IPS-15b (cell line): ENCODE results near the gene TBC1D24.

Experiments used
- H3K27me3 ChIP-seq: one replicate; pipeline ENCODE4 v1.6.1; 2013; ENCODE audit warnings: low read length; ENCODE audit not compliant: control insufficient read depth, insufficient read depth
- H3K36me3 ChIP-seq: one replicate; pipeline ENCODE4 v1.6.1; 2013; ENCODE audit warnings: low read length; ENCODE audit not compliant: control insufficient read depth, insufficient read depth
- H3K4me1 ChIP-seq: one replicate; pipeline ENCODE4 v1.6.1; 2013; ENCODE audit warnings: mild to moderate bottlenecking, low read length; ENCODE audit not compliant: control insufficient read depth, insufficient read depth
- H3K4me3 ChIP-seq: one replicate; pipeline ENCODE4 v1.5.1; 2013; ENCODE audit warnings: low read depth, low read length
- H3K9ac ChIP-seq: one replicate; pipeline ENCODE4 v1.6.1; 2013; ENCODE audit warnings: low read depth, mild to moderate bottlenecking, low read length
- H3K9me3 ChIP-seq: one replicate; pipeline ENCODE4 v1.6.1; 2013; ENCODE audit warnings: mild to moderate bottlenecking, low read length; ENCODE audit not compliant: control insufficient read depth, insufficient read depth

Gene TBC1D24

GRCh38 chr16:2489581-2489980 is 14.7 kb downstream of the TBC1D24 start:
- Histone ChIP-seq H3K9me3 (no peaks in the 10 kb centered on the region), H3K4me3 (no peak overlapping the region), H3K4me1 (no peaks in the 10 kb centered on the region), H3K36me3 (no peaks in the 10 kb centered on the region), H3K9ac (no peak overlapping the region), H3K27me3 (no peaks in the 10 kb centered on the region)

- Histone ChIP-seq H3K27me3 (no peaks in the 10 kb centered on the region), H3K4me3 (no peak overlapping the region), H3K4me1 (no peaks in the 10 kb centered on the region), H3K9ac (no peak overlapping the region), H3K9me3 (no peaks in the 10 kb centered on the region), H3K36me3 (no peaks in the 10 kb centered on the region)
Observed at GRCh38 chr16:2490190-2491105, 15.5 kb downstream of the TBC1D24 start.

- H3K4me3 ChIP-seq: no peak overlapping the region
- H3K27me3 ChIP-seq: no peaks in the 10 kb centered on the region
- peaks cover 12% of the 10 kb centered on the region for H3K36me3 ChIP-seq
- H3K4me1 ChIP-seq: no peaks in the 10 kb centered on the region
- no peaks in the 10 kb centered on the region for H3K9me3 ChIP-seq
- no peak overlapping the region for H3K9ac ChIP-seq
Observed at GRCh38 chr16:2492292-2492691, 17.4 kb downstream of the TBC1D24 start.

GRCh38 chr16:2493605-2494004 is 18.7 kb downstream of the TBC1D24 start:
- H3K27me3 ChIP-seq: no peaks in the 10 kb centered on the region
- H3K36me3 ChIP-seq: peaks cover 21% of the 10 kb centered on the region
- no peak overlapping the region for H3K9ac ChIP-seq
- no peaks in the 10 kb centered on the region for H3K9me3 ChIP-seq
- H3K4me3 ChIP-seq: no peak overlapping the region
- H3K4me1 ChIP-seq: no peaks in the 10 kb centered on the region

- Histone ChIP-seq H3K36me3 (peaks cover 27% of the 10 kb centered on the region), H3K4me1 (no peaks in the 10 kb centered on the region), H3K4me3 (no peak overlapping the region), H3K9ac (no peak overlapping the region), H3K9me3 (no peaks in the 10 kb centered on the region), H3K27me3 (no peaks in the 10 kb centered on the region)
Observed at GRCh38 chr16:2494616-2495015, 19.7 kb downstream of the TBC1D24 start.

DNA sequence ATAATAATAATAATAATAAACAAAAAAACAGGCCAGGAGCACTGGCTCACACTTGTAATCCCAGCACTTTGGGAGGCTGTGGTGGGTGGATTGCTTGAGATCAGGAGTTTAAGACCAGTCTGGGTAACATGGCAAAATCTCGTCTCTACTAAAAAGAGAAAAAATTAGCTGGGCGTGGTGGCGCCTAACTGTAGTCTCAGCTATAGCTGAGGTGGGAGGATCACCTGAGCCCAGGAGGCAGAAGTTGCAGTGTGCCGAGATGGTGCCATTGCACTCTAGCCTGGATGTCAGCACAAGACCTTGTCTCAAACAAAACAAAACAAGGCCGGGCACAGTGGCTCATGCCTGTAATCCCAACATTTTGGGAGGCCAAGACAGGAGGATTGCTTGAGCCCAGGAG is 20.1 kb downstream of the TBC1D24 start:
- H3K36me3 ChIP-seq: peaks cover 27% of the 10 kb centered on the region
- H3K4me3 ChIP-seq: no peak overlapping the region
- H3K9ac ChIP-seq: no peak overlapping the region
- no peaks in the 10 kb centered on the region for H3K9me3 ChIP-seq
- no peaks in the 10 kb centered on the region for H3K27me3 ChIP-seq
- H3K4me1 ChIP-seq: no peaks in the 10 kb centered on the region

DNA sequence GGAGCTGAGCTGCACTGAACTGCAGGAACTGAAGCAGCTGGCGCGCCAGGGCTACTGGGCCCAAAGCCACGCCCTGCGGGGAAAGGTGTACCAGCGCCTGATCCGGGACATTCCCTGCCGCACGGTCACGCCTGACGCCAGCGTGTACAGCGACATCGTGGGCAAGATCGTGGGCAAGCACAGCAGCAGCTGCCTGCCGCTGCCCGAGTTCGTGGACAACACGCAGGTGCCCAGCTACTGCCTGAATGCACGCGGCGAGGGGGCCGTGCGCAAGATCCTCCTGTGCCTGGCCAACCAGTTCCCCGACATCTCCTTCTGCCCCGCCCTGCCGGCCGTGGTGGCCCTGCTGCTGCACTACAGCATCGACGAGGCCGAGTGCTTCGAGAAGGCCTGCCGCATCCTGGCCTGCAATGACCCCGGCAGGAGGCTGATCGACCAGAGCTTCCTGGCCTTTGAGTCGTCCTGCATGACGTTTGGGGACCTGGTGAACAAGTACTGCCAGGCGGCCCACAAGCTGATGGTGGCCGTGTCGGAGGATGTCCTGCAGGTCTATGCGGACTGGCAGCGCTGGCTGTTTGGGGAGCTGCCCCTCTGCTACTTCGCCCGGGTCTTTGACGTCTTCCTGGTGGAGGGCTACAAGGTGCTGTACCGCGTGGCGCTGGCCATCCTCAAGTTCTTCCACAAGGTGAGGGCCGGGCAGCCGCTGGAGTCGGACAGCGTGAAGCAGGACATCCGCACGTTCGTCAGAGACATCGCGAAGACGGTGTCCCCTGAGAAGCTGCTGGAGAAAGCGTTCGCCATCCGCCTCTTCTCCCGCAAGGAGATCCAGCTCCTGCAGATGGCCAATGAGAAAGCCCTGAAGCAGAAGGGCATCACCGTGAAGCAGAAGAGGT is 21.5 kb downstream of the TBC1D24 start:
- no peaks in the 10 kb centered on the region for H3K27me3 ChIP-seq
- no peak overlapping the region for H3K9ac ChIP-seq
- H3K36me3 ChIP-seq: peaks cover 27% of the 10 kb centered on the region
- no peak overlapping the region for H3K4me3 ChIP-seq
- peaks cover 3% of the 10 kb centered on the region for H3K4me1 ChIP-seq
- no peaks in the 10 kb centered on the region for H3K9me3 ChIP-seq

DNA sequence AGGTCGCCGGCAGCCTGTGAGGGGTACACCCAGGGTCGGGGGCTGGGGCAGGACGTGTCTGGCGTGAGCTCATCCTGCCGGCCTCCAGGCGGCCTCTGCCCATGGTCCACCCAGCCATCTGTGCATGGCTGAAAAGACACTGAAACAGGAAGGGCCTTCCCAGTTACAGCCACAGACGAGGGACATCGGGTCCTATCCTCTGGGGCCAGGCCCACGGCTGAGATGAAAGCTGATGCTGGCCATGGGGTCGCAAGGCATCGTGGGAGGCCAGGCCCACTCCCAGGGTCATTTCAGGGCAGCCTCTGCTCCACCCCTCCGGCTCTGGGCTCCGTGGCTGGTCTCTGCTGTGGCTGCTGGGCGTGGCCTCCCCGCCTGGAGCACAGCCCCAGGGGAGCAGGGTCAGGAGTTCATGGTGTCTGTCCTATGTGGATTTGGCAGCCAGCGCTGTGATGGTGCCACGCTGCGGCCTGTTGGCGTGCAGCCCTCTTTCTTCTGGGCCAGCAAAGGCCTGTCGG is 22.2 kb downstream of the TBC1D24 start:
- no peaks in the 10 kb centered on the region for H3K27me3 ChIP-seq
- H3K4me3 ChIP-seq: no peak overlapping the region
- peaks cover 27% of the 10 kb centered on the region for H3K36me3 ChIP-seq
- H3K9ac ChIP-seq: no peak overlapping the region
- H3K9me3 ChIP-seq: no peaks in the 10 kb centered on the region
- H3K4me1 ChIP-seq: peaks cover 8% of the 10 kb centered on the region

GRCh38 chr16:2497695-2498484 is 23.0 kb downstream of the TBC1D24 start:
- Histone ChIP-seq H3K27me3 (no peaks in the 10 kb centered on the region), H3K4me3 (no peak overlapping the region), H3K36me3 (peaks cover 27% of the 10 kb centered on the region), H3K9ac (no peak overlapping the region), H3K4me1 (peaks cover 8% of the 10 kb centered on the region), H3K9me3 (no peaks in the 10 kb centered on the region)

- Histone ChIP-seq H3K9me3 (no peaks in the 10 kb centered on the region), H3K36me3 (peaks cover 27% of the 10 kb centered on the region), H3K9ac (no peak overlapping the region), H3K4me3 (no peak overlapping the region), H3K27me3 (no peaks in the 10 kb centered on the region), H3K4me1 (peaks cover 8% of the 10 kb centered on the region)
Observed at GRCh38 chr16:2498531-2499253, 23.8 kb downstream of the TBC1D24 start.

DNA sequence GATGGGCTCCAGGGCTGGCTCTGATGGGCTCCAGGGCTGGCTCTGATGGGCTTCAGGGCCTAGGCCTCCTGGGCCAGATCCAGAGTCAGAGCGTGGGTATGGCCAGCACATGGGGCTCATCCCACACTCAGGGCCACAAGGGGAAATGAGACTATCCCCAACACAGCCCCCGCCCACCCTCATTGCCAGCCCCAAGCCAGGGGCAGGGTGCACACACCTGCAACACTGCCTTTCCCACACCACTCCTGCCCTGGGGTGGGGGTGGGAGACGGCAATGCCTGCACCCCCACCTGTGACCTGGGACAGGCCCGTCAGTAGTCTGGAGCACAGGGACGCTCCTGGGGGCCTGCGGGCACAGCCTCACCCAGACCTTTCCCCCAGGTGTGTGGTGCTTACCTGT is 24.5 kb downstream of the TBC1D24 start:
- Histone ChIP-seq H3K36me3 (peaks cover 27% of the 10 kb centered on the region), H3K4me3 (no peak overlapping the region), H3K9ac (no peak overlapping the region), H3K4me1 (peaks cover 8% of the 10 kb centered on the region), H3K27me3 (no peaks in the 10 kb centered on the region), H3K9me3 (no peaks in the 10 kb centered on the region)
